ENCODE measurements around the gene FIBP. TPM values are rescaled to one million over a fixed set of nuclear protein-coding genes. Genes with fewer than 3 reads are reported as not detected.
"Not testable (repeated sequence)": the region's sequence is repeated elsewhere in the genome, so short reads cannot be mapped to it uniquely, and the experiment has no call there.

Gene FIBP
- total RNA-seq, 2 experiments from 2014 or later: 80.4 to 89.0 TPM

DNA sequence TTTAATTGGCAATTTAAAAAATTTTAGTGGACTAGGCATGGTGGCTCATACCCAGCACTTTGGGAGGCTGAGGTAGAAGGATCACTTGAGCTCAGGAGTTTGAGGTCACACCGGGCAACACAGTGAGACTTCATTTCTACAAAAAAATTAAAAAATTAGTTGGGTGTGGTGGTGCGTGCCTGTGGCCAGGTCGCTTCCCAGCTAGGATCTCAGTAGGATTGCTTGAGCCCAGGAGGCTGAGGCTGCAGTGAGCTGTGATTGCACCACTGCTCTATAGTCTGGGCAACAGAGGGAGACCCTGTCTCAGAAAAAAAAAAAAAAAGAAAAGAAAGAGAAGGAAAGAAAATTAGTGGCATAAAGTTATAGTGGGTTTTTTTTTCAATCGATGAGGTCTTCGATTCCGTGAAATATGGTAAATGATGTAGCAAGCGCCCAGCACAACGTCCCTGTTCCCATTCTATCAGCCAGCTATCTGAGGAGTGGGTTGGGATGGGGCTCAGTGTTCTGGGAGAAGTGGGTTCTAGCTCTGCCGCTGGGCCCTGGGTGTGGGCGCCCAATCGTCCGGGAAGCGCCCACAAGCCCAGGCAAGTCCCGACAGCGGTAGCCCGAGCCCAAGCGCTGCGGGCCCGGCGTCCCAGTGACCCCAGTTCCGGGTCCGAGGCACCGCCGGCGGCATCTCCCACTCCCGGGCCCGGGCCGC lies 10.5 kb upstream of the FIBP start:
- ATAC-seq: no peak
- CTCF ChIA-PET: interaction anchor here (1.6 to 4.2 kb wide), 4 partner anchors 9 to 39 kb away, joined by 6 to 47 read pairs (median 22); partner anchors contain the start of genes CCDC85B and FIBP

DNA sequence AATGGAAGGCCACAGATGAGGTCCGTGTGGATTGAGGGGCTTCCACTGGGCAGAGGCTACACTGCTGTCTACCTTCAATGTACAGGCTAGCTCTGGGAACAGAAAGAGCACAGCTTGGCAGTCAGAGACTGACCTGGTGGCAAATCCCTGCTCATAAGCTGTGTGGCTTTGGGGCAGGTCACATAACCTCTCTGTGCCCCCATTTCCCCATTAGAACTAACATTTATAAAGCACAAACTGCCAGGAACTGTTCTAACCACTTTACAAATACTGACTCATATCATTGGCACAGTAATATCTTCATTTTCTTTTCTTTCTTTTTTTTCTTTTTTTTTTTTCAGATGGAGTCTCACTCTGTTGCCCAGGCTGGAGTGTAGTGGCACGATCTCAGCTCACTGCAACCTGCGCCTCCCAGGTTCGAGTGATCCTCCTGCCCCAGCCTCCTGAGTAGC lies 8.8 kb upstream of the FIBP start:
- Mint-ChIP-seq H3K27me3 (ENCODE audit: low read depth) (no peaks in the 10 kb centered on the region), H3K36me3 (ENCODE audit: low read depth) (peaks cover 17% of the 10 kb centered on the region), H3K27ac (no peak overlapping the region), H3K4me3 (no peak overlapping the region), H3K4me1 (ENCODE audit: low read depth) (peaks cover 74% of the 10 kb centered on the region), H3K9me3 (ENCODE audit: insufficient read depth) (no peaks in the 10 kb centered on the region)
- ChIA-PET CTCF (interaction anchor here (0.8 to 4.2 kb wide), 6 partner anchors 7 to 238 kb away, joined by 3 to 47 read pairs (median 8); partner anchors contain the start of genes CCDC85B, FIBP and MUS81), POLR2A (interaction anchor here (0.7 to 1.2 kb wide), 4 partner anchors 8 to 35 kb away, joined by 3 to 4 read pairs (median 4); no protein-coding TSS in a partner anchor)
- ATAC-seq (no peak), DNase-seq (no peak)

More for the DNA sequence above, 10.5 kb upstream of the FIBP start:
- no peak for DNase-seq
- POLR2A ChIA-PET: interaction anchor here (0.6 to 6.5 kb wide), 6 partner anchors 8 to 326 kb away, joined by 3 to 64 read pairs (median 4); partner anchors contain the start of genes CCDC85B, FAM89B and FIBP
- peaks cover 68% of the 10 kb centered on the region for H3K4me1 Mint-ChIP-seq (ENCODE audit: low read depth)
- H3K36me3 Mint-ChIP-seq (ENCODE audit: low read depth): peaks cover 9% of the 10 kb centered on the region
- H3K27ac Mint-ChIP-seq: peak overlapping the region; percentile 79
- peak overlapping the region; percentile 78 for H3K4me3 Mint-ChIP-seq
- H3K27me3 Mint-ChIP-seq (ENCODE audit: low read depth): no peaks in the 10 kb centered on the region
- H3K9me3 Mint-ChIP-seq (ENCODE audit: insufficient read depth): no peaks in the 10 kb centered on the region

DNA sequence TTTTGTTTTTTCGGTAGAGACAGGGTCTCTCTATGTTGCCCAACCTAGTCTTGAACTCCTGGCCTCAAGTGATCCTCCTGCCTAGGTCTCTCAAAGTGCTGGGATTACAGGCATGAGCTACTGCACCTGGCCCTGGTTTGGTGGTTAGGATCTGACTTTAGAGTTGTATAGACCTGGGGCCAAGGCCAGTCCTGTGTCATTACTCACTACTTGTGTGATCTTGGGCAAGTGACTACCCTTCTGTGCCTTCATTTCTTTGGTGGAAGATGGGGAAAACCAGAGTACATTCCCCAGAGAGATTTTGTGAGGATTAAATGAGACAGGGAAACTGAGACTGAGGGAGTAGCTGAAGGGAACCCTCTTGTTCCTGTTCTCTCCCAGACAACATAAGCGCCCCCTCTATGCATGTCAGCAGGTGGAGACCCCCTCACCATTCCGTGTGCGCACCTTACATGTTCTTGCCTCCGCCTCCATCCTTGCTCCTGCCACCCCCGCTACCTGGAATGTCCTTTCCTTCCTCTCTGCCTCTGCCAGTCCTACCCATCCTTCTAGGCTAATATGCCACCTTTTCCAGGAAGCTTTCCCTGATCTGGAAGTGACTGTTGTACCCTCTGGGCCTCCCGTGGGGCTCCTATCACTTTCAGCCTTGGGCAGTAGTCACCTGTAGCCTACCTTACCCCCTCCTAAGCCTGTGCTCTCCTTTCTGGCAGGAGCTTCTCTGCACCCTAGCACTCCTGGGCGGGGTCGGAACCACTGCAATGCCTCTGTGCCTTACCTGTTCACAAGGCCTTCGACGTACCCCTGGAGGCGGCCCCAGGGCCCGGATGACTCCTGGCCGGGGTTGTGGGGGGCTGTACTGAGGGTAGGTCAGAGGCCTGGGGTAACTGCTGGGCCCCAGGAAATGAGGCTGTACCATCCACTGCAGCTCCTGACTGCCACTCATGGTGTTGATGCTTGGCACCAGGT lies 8.0 kb upstream of the FIBP start:
- Mint-ChIP-seq H3K36me3 (ENCODE audit: low read depth) (peaks cover 23% of the 10 kb centered on the region), H3K27me3 (ENCODE audit: low read depth) (no peaks in the 10 kb centered on the region), H3K9me3 (ENCODE audit: insufficient read depth) (no peaks in the 10 kb centered on the region), H3K4me1 (ENCODE audit: low read depth) (peaks cover 69% of the 10 kb centered on the region), H3K4me3 (no peak overlapping the region), H3K27ac (peak overlapping the region; percentile 49)
- CTCF ChIA-PET: interaction anchor here (0.8 to 4.2 kb wide), 7 partner anchors 7 to 239 kb away, joined by 3 to 47 read pairs (median 6); partner anchors contain the start of genes CCDC85B, FIBP and MUS81
- no peak for DNase-seq
- no peak for ATAC-seq
- POLR2A ChIA-PET: interaction anchor here (0.7 to 1.3 kb wide), 5 partner anchors 7 to 35 kb away, joined by 3 to 4 read pairs (median 3); no protein-coding TSS in a partner anchor

GRCh38 chr11:65895482-65895981 lies 7.3 kb upstream of the FIBP start:
- CTCF ChIA-PET: interaction anchor here (1.0 to 4.2 kb wide), 5 partner anchors 9 to 240 kb away, joined by 3 to 36 read pairs (median 9); no protein-coding TSS in a partner anchor

GRCh38 chr11:65894034-65894591 lies 5.8 kb upstream of the FIBP start:
- Mint-ChIP-seq H3K4me1 (ENCODE audit: low read depth) (peaks cover 70% of the 10 kb centered on the region), H3K27ac (peak overlapping the region; percentile 85), H3K27me3 (ENCODE audit: low read depth) (no peaks in the 10 kb centered on the region), H3K9me3 (ENCODE audit: insufficient read depth) (no peaks in the 10 kb centered on the region), H3K4me3 (peak overlapping the region; percentile 98), H3K36me3 (ENCODE audit: low read depth) (peaks cover 23% of the 10 kb centered on the region)
- ATAC-seq (peak; percentile 13), DNase-seq (peak; percentile 64)
- ChIA-PET CTCF (interaction anchor here (0.6 to 19.5 kb wide), 8 partner anchors 9 to 513 kb away, joined by 3 to 584 read pairs (median 6); partner anchors contain the start of genes CFL1, EFEMP2, KAT5 and MUS81), POLR2A (interaction anchor here (0.6 to 19.3 kb wide), 10 partner anchors 7 to 395 kb away, joined by 3 to 305 read pairs (median 4); partner anchors contain the start of genes BANF1, CFL1, CTSW and FOSL1)

More at GRCh38 chr11:65895482-65895981, 7.3 kb upstream of the FIBP start:
- peak overlapping the region; percentile 54 for H3K27ac Mint-ChIP-seq
- no peaks in the 10 kb centered on the region for H3K9me3 Mint-ChIP-seq (ENCODE audit: insufficient read depth)
- peak overlapping the region; percentile 31 for H3K4me3 Mint-ChIP-seq
- POLR2A ChIA-PET: interaction anchor here (1.3 kb wide), 1 partner anchor 10 kb away, joined by 3 read pairs; no protein-coding TSS in a partner anchor
- peaks cover 23% of the 10 kb centered on the region for H3K36me3 Mint-ChIP-seq (ENCODE audit: low read depth)
- H3K27me3 Mint-ChIP-seq (ENCODE audit: low read depth): no peaks in the 10 kb centered on the region
- H3K4me1 Mint-ChIP-seq (ENCODE audit: low read depth): peaks cover 62% of the 10 kb centered on the region
- DNase-seq (no peak), ATAC-seq (no peak)

GRCh38 chr11:65892661-65893317 lies 4.5 kb upstream of the FIBP start:
- peak overlapping the region; percentile 85 for H3K27ac Mint-ChIP-seq
- peaks cover 25% of the 10 kb centered on the region for H3K36me3 Mint-ChIP-seq (ENCODE audit: low read depth)
- peaks cover 69% of the 10 kb centered on the region for H3K4me1 Mint-ChIP-seq (ENCODE audit: low read depth)
- ChIA-PET CTCF (interaction anchor here (0.8 to 19.5 kb wide), 9 partner anchors 8 to 181 kb away, joined by 3 to 584 read pairs (median 36); partner anchors contain the start of genes CFL1, EFEMP2, FOSL1 and KAT5), POLR2A (interaction anchor here (0.6 to 19.3 kb wide), 6 partner anchors 8 to 394 kb away, joined by 3 to 305 read pairs (median 6); partner anchors contain the start of genes CFL1, FOSL1, MALAT1 and MUS81)
- H3K4me3 Mint-ChIP-seq: peak overlapping the region; percentile 98
- H3K9me3 Mint-ChIP-seq (ENCODE audit: insufficient read depth): no peaks in the 10 kb centered on the region
- DNase-seq (no peak), ATAC-seq (no peak)
- H3K27me3 Mint-ChIP-seq (ENCODE audit: low read depth): no peaks in the 10 kb centered on the region

DNA sequence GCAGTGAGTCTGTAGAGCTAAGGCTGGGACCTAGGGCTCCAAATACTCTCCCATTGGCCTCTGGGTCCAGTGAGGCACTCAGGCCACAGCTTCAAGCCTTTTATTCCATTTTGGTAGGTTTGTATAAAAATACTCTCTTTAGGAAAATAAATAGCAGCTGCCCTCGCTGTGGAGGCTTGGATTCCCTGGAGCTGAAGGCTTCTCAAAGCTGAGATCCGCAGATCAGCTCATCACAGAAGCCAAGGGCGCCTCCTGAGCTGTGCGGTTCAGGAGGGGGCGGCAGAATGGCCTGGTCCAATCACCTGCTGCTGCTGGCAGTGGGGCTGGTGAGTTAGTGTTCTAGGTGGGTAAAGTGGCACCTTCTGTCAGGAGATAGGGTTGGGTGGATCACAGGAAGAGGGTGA lies 3.9 kb upstream of the FIBP start:
- Mint-ChIP-seq H3K27ac (peak overlapping the region; percentile 85), H3K4me3 (peak overlapping the region; percentile 98), H3K36me3 (ENCODE audit: low read depth) (peaks cover 25% of the 10 kb centered on the region), H3K4me1 (ENCODE audit: low read depth) (peaks cover 67% of the 10 kb centered on the region)
- not testable (repeated sequence) for H3K27me3 Mint-ChIP-seq (ENCODE audit: low read depth); H3K9me3 Mint-ChIP-seq (ENCODE audit: insufficient read depth); ATAC-seq
- ChIA-PET CTCF (interaction anchor here (0.8 to 19.5 kb wide), 9 partner anchors 9 to 181 kb away, joined by 3 to 584 read pairs (median 21); partner anchors contain the start of genes CFL1, EFEMP2, FOSL1 and KAT5), POLR2A (interaction anchor here (0.9 to 19.3 kb wide), 4 partner anchors 9 to 110 kb away, joined by 3 to 305 read pairs (median 34); partner anchors contain the start of genes BANF1, CFL1, EIF1AD and FOSL1)
- DNase-seq: peak; percentile 54

GRCh38 chr11:65891219-65892136 lies 3.2 kb upstream of the FIBP start:
- Mint-ChIP-seq H3K9me3 (ENCODE audit: insufficient read depth) (no peaks in the 10 kb centered on the region), H3K4me3 (peak overlapping the region; percentile 98), H3K4me1 (ENCODE audit: low read depth) (peaks cover 67% of the 10 kb centered on the region), H3K36me3 (ENCODE audit: low read depth) (peaks cover 31% of the 10 kb centered on the region), H3K27me3 (ENCODE audit: low read depth) (no peaks in the 10 kb centered on the region), H3K27ac (peak overlapping the region; percentile 85)
- POLR2A ChIA-PET: interaction anchor here (0.6 to 19.3 kb wide), 27 partner anchors 10 to 1203 kb away, joined by 3 to 305 read pairs (median 5); partner anchors contain the start of genes BANF1, C11orf68, CFL1 and CTSW
- DNase-seq: peak; percentile 60
- ATAC-seq: no peak
- CTCF ChIA-PET: interaction anchor here (0.8 to 19.5 kb wide), 23 partner anchors 6 to 424 kb away, joined by 3 to 584 read pairs (median 15); partner anchors contain the start of genes AP5B1, BANF1, C11orf68 and CFL1
